GM12878 (cell line): Measurements from ENCODE around the gene FIGLA. TPM values are rescaled to one million over a fixed set of nuclear protein-coding genes. Genes with fewer than 3 reads are reported as not detected.

ENCODE experiments used
- ATAC-seq: fragments of 200-7000 bp; cut with Tn5 transposase; 3 replicates; pipeline ENCODE4 v1.9.1; 2020; ENCODE audit warnings: mild to moderate bottlenecking, moderate library complexity
- BruUV-seq: library from RNA; stranded (reverse); fragments of 400-500 nt; replicated peaks from 2 replicates; lab custom pipeline; 2021; lab: Mats Ljungman, UMichigan
- CTCF ChIA-PET: fragments of 300-600 bp; sonication (Branson Sonifier 250); formaldehyde crosslinking; extraction: SDS; loops from one replicate; lab custom pipeline; 2021; ENCODE audit warnings: inconsistent platforms; lab: Yijun Ruan, JAX
- POLR2A ChIA-PET: fragments of 350-600 bp; formaldehyde crosslinking; extraction: SDS; loops from one replicate; lab custom pipeline; 2021; ENCODE audit warnings: inconsistent platforms; lab: Charles Lee
- RAD21 ChIA-PET: fragments of 300-600 bp; sonication (Branson Sonifier 250); formaldehyde crosslinking; loops from one replicate; lab custom pipeline; 2023; ENCODE audit warnings: antibody characterized with exemption; ENCODE audit not compliant: unreplicated experiment; lab: Charles Lee
- SMC1A ChIA-PET: fragments of 300-600 bp; sonication (Branson Sonifier 250); formaldehyde crosslinking; loops from one replicate; lab custom pipeline; 2023; ENCODE audit not compliant: unreplicated experiment, uncharacterized antibody; lab: Charles Lee
- DNase-seq: peaks from one replicate; pipeline ENCODE4 v3.0.0-alpha.2; 2011; ENCODE audit warnings: low read depth, low spot score
- FAIRE-seq: peaks from 3 replicates; lab custom pipeline; 2011; peaks lifted over from hg19 to GRCh38; lab: Jason Lieb, UNC
- H2AFZ ChIP-seq: 2 replicates; pipeline ENCODE4 v1.6.0; 2011; ENCODE audit warnings: low read depth, low read length, control low read depth; ENCODE audit not compliant: control insufficient read depth
- H3K27ac ChIP-seq: 2 replicates; pipeline ENCODE4 v1.5.1; 2011; ENCODE audit warnings: control low read depth; ENCODE audit not compliant: control insufficient read depth, insufficient read depth
- H3K27me3 ChIP-seq, 2 experiments: replicated peaks in 1 of 2; 2 replicates each; pipeline versions ENCODE4 v1.6.0 to v1.6.1; 2011; ENCODE audit warnings: low read length in 1 of 2; ENCODE audit not compliant: control insufficient read depth in 2 of 2, insufficient read depth in 2 of 2
- H3K36me3 ChIP-seq, 2 experiments: 2 replicates each; pipeline ENCODE4 v1.5.1; 2011; ENCODE audit warnings: low read length in 1 of 2; ENCODE audit not compliant: control insufficient read depth in 2 of 2, insufficient read depth in 2 of 2
- H3K4me1 ChIP-seq: 2 replicates; pipeline ENCODE4 v1.6.1; 2011; ENCODE audit warnings: mild to moderate bottlenecking, low read length, moderate library complexity, mixed read lengths; ENCODE audit not compliant: control insufficient read depth, insufficient read depth
- H3K4me2 ChIP-seq: 2 replicates; pipeline ENCODE4 v1.6.0; 2011; ENCODE audit warnings: control low read depth; ENCODE audit not compliant: control insufficient read depth, insufficient read depth
- H3K4me3 ChIP-seq: fragments of 200-600 bp; sonication (generic); 2 replicates; pipeline ENCODE4 v1.5.1; 2016
- H3K79me2 ChIP-seq: 2 replicates; pipeline ENCODE4 v1.6.0; 2011; ENCODE audit warnings: low read length; ENCODE audit not compliant: control insufficient read depth, insufficient read depth
- H3K9ac ChIP-seq: 2 replicates; pipeline ENCODE4 v1.8.0; 2011; ENCODE audit warnings: low read length, control low read depth, mixed read lengths; ENCODE audit not compliant: control insufficient read depth, insufficient read depth
- H3K9me3 ChIP-seq: replicated peaks from 3 replicates; pipeline ENCODE4 v1.5.1; 2011; ENCODE audit warnings: mild to moderate bottlenecking, low read length; ENCODE audit not compliant: control insufficient read depth, insufficient read depth
- H4K20me1 ChIP-seq: 2 replicates; pipeline ENCODE4 v1.6.0; 2011; ENCODE audit not compliant: control insufficient read depth, insufficient read depth
- BHLHE40 ChIP-seq, 2 experiments: fragments of 450-650 bp in 1 of 2; IDR thresholded peaks; 2 replicates each; pipeline ENCODE4 v1.6.1; 2011 to 2017; ENCODE audit warnings: low read depth in 2 of 2, borderline replicate concordance in 1 of 2, improper control_type of control experiment in 1 of 2, low read length in 1 of 2, mild to moderate bottlenecking in 1 of 2
- E2F8 ChIP-seq: fragments of 450-650 bp; IDR thresholded peaks from 2 replicates; pipeline ENCODE4 v1.6.1; 2018; ENCODE audit warnings: mild to moderate bottlenecking, low read depth, moderate library complexity; ENCODE audit not compliant: partially characterized antibody
- RCOR1 ChIP-seq: conservative IDR thresholded peaks from 2 replicates; pipeline ENCODE4 v1.6.1; 2012; ENCODE audit warnings: low read depth, low read length, improper control_type of control experiment
- SUPT20H ChIP-seq: IDR thresholded peaks from 2 replicates; pipeline ENCODE4 v1.6.1; 2011; ENCODE audit warnings: low read depth, mild to moderate bottlenecking, low read length, moderate library complexity, borderline replicate concordance; ENCODE audit not compliant: control insufficient read depth
- WGBS: methylation state at CpG from one replicate; pipeline ENCODE4 v1.1.6; 2016; ENCODE audit warnings: low lambda C conversion rate; ENCODE audit not compliant: insufficient replicate concordance, insufficient coverage; ENCODE audit errors: missing lambda C conversion rate; 5-methylcytosine and 5-hydroxymethylcytosine counted together
- in situ Hi-C: fragments of 300-500 bp; cut with MboI; formaldehyde crosslinking; loops from 9 replicates; pipeline ENCODE4 v1.14.3; 2018; ENCODE audit warnings: mixed read lengths
- intact Hi-C: fragments of 100-400 bp; cut with micrococcal nuclease; formaldehyde crosslinking; loops from one replicate; pipeline ENCODE4 v1.14.2; 2022; ENCODE audit not compliant: unreplicated experiment
- polyA plus RNA-seq, 11 experiments: library from polyadenylated mRNA; depleted of rRNA in 4 of 11; unstranded in 6 of 11; stranded (reverse) in 5 of 11; fragments of >200 nt; fragmentation: Nextera tagmentation in 4 of 11; fragmentation: Illumina TruSeq in 1 of 11; extraction: Ambion mirVana in 4 of 11; extraction: Trizol in 1 of 11; gene quantifications; 1 replicate in 1 of 11; 2 replicates in 10 of 11; pipeline versions ENCODE4 v1.2.1 to v1.2.3, GENCODE V29; 2011 to 2016; ENCODE audit warnings: inconsistent platforms in 2 of 11, missing spikeins in 2 of 11, low read depth in 1 of 11
- total RNA-seq, 4 experiments: library from RNA; depleted of rRNA in 3 of 4; stranded (reverse); fragments of >200 nt in 3 of 4; fragmentation: Illumina TruSeq in 1 of 4; extraction: Trizol in 1 of 4; gene quantifications; 2 replicates each; pipeline versions ENCODE4 v1.2.1 to v1.2.3, GENCODE V29; 2013 to 2021

The FIGLA gene
- total and polyA plus RNA-seq, 10 of the 15 experiments (the other 5 are each of a cell fraction or from before 2014, with no cell fraction given): not detected

GRCh38 chr2:70767079-70767698 lies 23.3 kb downstream of the FIGLA start:
- ChIA-PET SMC1A (no interaction called here), RAD21 (no interaction called here), CTCF (no interaction called here), POLR2A (no interaction called here)
- Histone ChIP-seq H3K27me3 (peaks cover 6 to 8% of the 10 kb centered on the region in 2 experiments; a peak in 2 of 4 replicates), H3K36me3 (no peaks in the 10 kb centered on the region), H3K9me3 (no peaks in the 10 kb centered on the region), H3K79me2 (no peaks in the 10 kb centered on the region), H3K4me3 (peak overlapping the region; percentile 44; the same call in 1 of the 2 replicates), H4K20me1 (0 out of 2 replicates have a peak, but pooled peaks cover 3% of the 10 kb centered on the region), H3K4me2 (peak overlapping the region; percentile 67), H3K27ac (no peak overlapping the region), H3K4me1 (peaks cover 5% of the 10 kb centered on the region), H3K9ac (no peak overlapping the region), H2AFZ (no peak overlapping the region)
- FAIRE-seq: no peak
- 10% methylated on average over 30 of the region's 51 CpGs for WGBS
- TF ChIP-seq SUPT20H (no peak), E2F8 (no peak), BHLHE40 (IDR thresholded peaks at IDR 0.05; ENCODE audit: borderline replicate concordance in 1 of 2, low read depth in 2 of 2, low read length in 1 of 2) (peak; percentile 60 to 86; a peak in 3 of 4 replicates), RCOR1 (no peak)
- peak; percentile 46 for ATAC-seq
- no peak for DNase-seq
- in situ Hi-C loops: no loop called here
- intact Hi-C loops: no loop called here
- no TSS peak for BruUV-seq
